OCI-LY7 (cell line): ENCODE results near the gene TLL2. TPM values are rescaled to one million over a fixed set of nuclear protein-coding genes. Genes with fewer than 3 reads are reported as not detected.

Experiments used
- BruUV-seq: library from RNA; stranded (reverse); fragments of 400-500 nt; replicated peaks from 2 replicates; lab custom pipeline; 2021; lab: Mats Ljungman, UMichigan
- CTCF ChIA-PET: fragments of 300-600 bp; sonication (Branson Sonifier 250); formaldehyde crosslinking; loops from one replicate; lab custom pipeline; 2022; ENCODE audit warnings: antibody characterized with exemption; ENCODE audit not compliant: unreplicated experiment; lab: Charles Lee
- POLR2A ChIA-PET: fragments of 300-600 bp; sonication (Branson Sonifier 250); formaldehyde crosslinking; loops from one replicate; lab custom pipeline; 2022; ENCODE audit warnings: antibody characterized with exemption; lab: Charles Lee
- DNase-seq: peaks from one replicate; pipeline ENCODE4 v3.0.0-alpha.2; 2015; ENCODE audit warnings: low spot score
- H2AFZ ChIP-seq: fragments of 200-600 bp; sonication (generic), shearing (Covaris generic); 2 replicates; pipeline ENCODE4 v1.6.1; 2014; ENCODE audit warnings: mild to moderate bottlenecking, antibody characterized with exemption, low read length, moderate library complexity
- H3K27ac ChIP-seq: fragments of 200-600 bp; sonication (generic); 2 replicates; pipeline ENCODE4 v1.5.1; 2014; ENCODE audit warnings: mixed run types, low read depth, mild to moderate bottlenecking, moderate library complexity, low read length, inconsistent platforms; ENCODE audit not compliant: poor library complexity, severe bottlenecking
- H3K36me3 ChIP-seq: fragments of 200-600 bp; sonication (generic); 2 replicates; pipeline ENCODE4 v1.6.1; 2014; ENCODE audit warnings: mild to moderate bottlenecking, antibody characterized with exemption, low read length, moderate library complexity, mixed read lengths; ENCODE audit not compliant: insufficient read depth
- H3K4me1 ChIP-seq: fragments of 200-600 bp; sonication (generic); 2 replicates; pipeline ENCODE4 v1.5.1; 2014; ENCODE audit warnings: mild to moderate bottlenecking, low read length; ENCODE audit not compliant: insufficient read depth, poor library complexity, severe bottlenecking
- H3K4me2 ChIP-seq: fragments of 200-600 bp; sonication (generic); 2 replicates; pipeline ENCODE4 v1.6.1; 2014; ENCODE audit warnings: mild to moderate bottlenecking, low read length
- H3K4me3 ChIP-seq: fragments of 200-600 bp; sonication (generic); 2 replicates; pipeline ENCODE4 v1.5.1; 2014; ENCODE audit warnings: mild to moderate bottlenecking, low read depth, low read length; ENCODE audit not compliant: poor library complexity, severe bottlenecking
- H3K79me2 ChIP-seq: fragments of 200-600 bp; sonication (generic); 2 replicates; pipeline ENCODE4 v1.6.1; 2016; ENCODE audit warnings: low read depth, mild to moderate bottlenecking, low read length, moderate library complexity, mixed read lengths; ENCODE audit not compliant: insufficient read depth
- H3K9me2 ChIP-seq: fragments of 200-600 bp; sonication (generic); 2 replicates; pipeline ENCODE4 v1.6.1; 2016; ENCODE audit warnings: mild to moderate bottlenecking, low read length, mixed read lengths; ENCODE audit not compliant: insufficient read depth
- H3K9me3 ChIP-seq: fragments of 200-600 bp; sonication (generic); 2 replicates; pipeline ENCODE4 v1.6.1; 2014; ENCODE audit warnings: mild to moderate bottlenecking, mixed run types, low read length, mixed read lengths
- H4K20me1 ChIP-seq: fragments of 200-600 bp; sonication (generic); 2 replicates; pipeline ENCODE4 v1.6.1; 2014; ENCODE audit warnings: mild to moderate bottlenecking, antibody characterized with exemption, low read length, moderate library complexity, mixed read lengths; ENCODE audit not compliant: insufficient read depth
- CTCF ChIP-seq: fragments of 200-600 bp; sonication (generic); conservative IDR thresholded peaks from 2 replicates; pipeline ENCODE4 v1.5.1; 2014; ENCODE audit warnings: mild to moderate bottlenecking, antibody characterized with exemption, low read length, moderate library complexity, mixed read lengths
- EZH2phosphoT487 ChIP-seq: fragments of 200-600 bp; sonication (generic); IDR thresholded peaks from 2 replicates; pipeline ENCODE4 v1.6.1; 2018; ENCODE audit warnings: low read depth, borderline replicate concordance, mild to moderate bottlenecking, mixed run types, antibody characterized with exemption, low read length, moderate library complexity, mixed read lengths
- intact Hi-C: fragments of 100-400 bp; cut with micrococcal nuclease; formaldehyde crosslinking; loops from one replicate; pipeline ENCODE4 v1.10.0; 2022; ENCODE audit not compliant: unreplicated experiment
- total RNA-seq, 2 experiments: library from RNA; depleted of rRNA in 1 of 2; stranded (reverse); fragments of >200 nt in 1 of 2; shearing (Covaris generic) in 1 of 2; gene quantifications; 2 replicates each; pipeline ENCODE4 v1.2.3, GENCODE V29; 2014 to 2022

The TLL2 gene
- total RNA-seq, 2 experiments from 2014 or later, result 0.97 to 1.1 TPM

DNA sequence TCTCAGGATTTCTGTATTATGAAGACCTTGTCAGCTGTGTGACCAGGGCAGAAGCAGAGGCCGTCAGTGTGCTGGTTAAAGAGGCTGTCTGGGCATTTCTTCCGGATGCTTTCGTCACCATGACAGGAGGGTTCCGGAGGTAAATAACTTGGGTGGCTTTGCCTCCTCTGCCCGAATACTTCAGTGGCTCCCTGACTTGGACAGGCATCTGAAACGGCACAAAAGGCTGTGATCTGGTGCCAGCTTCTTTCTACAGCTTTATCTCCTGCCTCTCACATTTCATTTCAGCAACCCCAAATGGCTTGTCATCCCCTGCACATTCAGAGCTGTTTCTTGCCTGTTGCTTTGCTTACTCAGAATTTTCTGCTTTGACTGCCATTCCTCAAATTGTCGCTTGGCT lies 186.3 kb downstream of the TLL2 start:
- Histone ChIP-seq H3K4me3 (no peak overlapping the region), H3K79me2 (no peaks in the 10 kb centered on the region), H3K4me1 (peaks cover under 1% of the 10 kb centered on the region), H4K20me1 (no peaks in the 10 kb centered on the region), H3K4me2 (no peak overlapping the region), H2AFZ (no peak overlapping the region), H3K9me3 (no peaks in the 10 kb centered on the region), H3K9me2 (no peaks in the 10 kb centered on the region; the same call in 1 of the 2 replicates), H3K27ac (no peak overlapping the region), H3K36me3 (no peaks in the 10 kb centered on the region)
- CTCF ChIA-PET, result no interaction called here
- no TSS peak for BruUV-seq
- POLR2A ChIA-PET, result no interaction called here
- intact Hi-C loops, result no loop called here
- DNase-seq, result no peak
- no peak for TF ChIP-seq CTCF
- no peak for TF ChIP-seq EZH2phosphoT487

DNA sequence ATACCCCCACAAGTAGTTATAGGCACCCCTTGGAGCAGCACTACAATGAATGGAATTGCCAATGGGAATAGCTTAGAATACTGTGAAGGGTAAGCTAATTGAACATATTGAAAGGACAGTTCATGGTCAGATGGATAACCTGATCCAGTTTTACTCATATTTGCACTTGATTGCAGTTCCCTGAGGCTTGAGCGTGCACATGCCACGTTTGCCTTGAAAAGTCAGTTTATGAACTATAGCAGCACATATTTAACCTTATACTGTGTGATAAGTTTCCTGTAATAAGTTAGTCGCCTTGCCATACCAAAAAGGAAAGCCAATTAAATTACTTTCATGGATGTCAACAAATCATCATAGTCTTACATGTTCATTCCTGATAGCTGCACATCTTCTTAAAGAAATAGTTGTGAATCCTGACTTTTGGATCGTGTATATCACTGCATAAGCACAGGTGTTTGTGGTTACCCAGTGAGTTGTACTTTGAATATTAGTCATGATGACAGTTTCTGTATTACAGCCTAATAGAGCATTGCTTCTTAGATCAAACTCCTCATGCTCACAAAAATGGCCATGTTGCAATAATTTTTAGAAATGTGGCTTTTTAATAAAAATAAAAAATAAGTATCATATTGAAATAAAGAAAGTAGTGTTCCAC lies 187.9 kb downstream of the TLL2 start:
- DNase-seq, result no peak
- no peaks in the 10 kb centered on the region for H3K4me1 ChIP-seq
- intact Hi-C loops, result no loop called here
- POLR2A ChIA-PET, result interaction anchor here (1.0 kb wide), 1 partner anchor 26 kb away, joined by 4 read pairs; no protein-coding TSS in a partner anchor
- H3K27ac ChIP-seq, result no peak overlapping the region
- H3K4me3 ChIP-seq, result no peak overlapping the region
- TF ChIP-seq EZH2phosphoT487, result no peak
- no peak for TF ChIP-seq CTCF
- no TSS peak for BruUV-seq
- CTCF ChIA-PET, result no interaction called here
- no peaks in the 10 kb centered on the region for H4K20me1 ChIP-seq
- H3K9me2 ChIP-seq, result no peaks in the 10 kb centered on the region; the same call in 1 of the 2 replicates
- no peak overlapping the region for H2AFZ ChIP-seq
- H3K79me2 ChIP-seq, result no peaks in the 10 kb centered on the region
- no peak overlapping the region for H3K4me2 ChIP-seq
- no peaks in the 10 kb centered on the region for H3K36me3 ChIP-seq
- H3K9me3 ChIP-seq, result no peaks in the 10 kb centered on the region

- no TSS peak for BruUV-seq
- DNase-seq, result peak; percentile 26
- Histone ChIP-seq H3K9me2 (no peaks in the 10 kb centered on the region; the same call in 1 of the 2 replicates), H3K27ac (no peak overlapping the region), H3K4me3 (no peak overlapping the region), H3K9me3 (no peaks in the 10 kb centered on the region), H3K4me1 (peaks cover 6% of the 10 kb centered on the region), H3K79me2 (no peaks in the 10 kb centered on the region), H3K36me3 (no peaks in the 10 kb centered on the region), H2AFZ (no peak overlapping the region), H3K4me2 (no peak overlapping the region), H4K20me1 (no peaks in the 10 kb centered on the region)
- ChIA-PET CTCF (interaction anchor here (1.2 kb wide), 1 partner anchor 95 kb away, joined by 3 read pairs; no protein-coding TSS in a partner anchor), POLR2A (no interaction called here)
- TF ChIP-seq CTCF, result peak; percentile 58
- TF ChIP-seq EZH2phosphoT487, result no peak
- intact Hi-C loops, result no loop called here
Measured at GRCh38 chr10:96324447-96324846, 189.3 kb downstream of the TLL2 start.
